HEK293T (cell line): ENCODE results near the gene UQCR11.

Experiments
- CTCF ChIA-PET: fragments of 350-600 bp; formaldehyde crosslinking; extraction: SDS; loops from one replicate; lab custom pipeline; 2021; ENCODE audit warnings: antibody characterized with exemption, inconsistent platforms; lab: Yijun Ruan, JAX
- POLR2A ChIA-PET: fragments of 350-600 bp; formaldehyde crosslinking; extraction: SDS; loops from one replicate; lab custom pipeline; 2020; ENCODE audit warnings: antibody characterized with exemption, inconsistent platforms; lab: Yijun Ruan, JAX
- DNase-seq: peaks from one replicate; pipeline ENCODE4 v3.0.0; 2012; ENCODE audit warnings: mixed read lengths; ENCODE audit errors: extremely low spot score
- ARNT ChIP-seq: fragments of 450-650 bp; IDR thresholded peaks from 2 replicates; pipeline ENCODE4 v1.6.1; 2017; ENCODE audit warnings: mild to moderate bottlenecking
- BHLHE40 ChIP-seq: fragments of 450-650 bp; IDR thresholded peaks from 2 replicates; pipeline ENCODE4 v1.6.1; 2016; ENCODE audit warnings: mild to moderate bottlenecking, moderate library complexity, borderline replicate concordance
- CTBP1 ChIP-seq: fragments of 450-650 bp; IDR thresholded peaks from 2 replicates; pipeline ENCODE4 v1.6.1; 2016; ENCODE audit warnings: borderline replicate concordance
- ELF4 ChIP-seq: fragments of 450-650 bp; IDR thresholded peaks from 2 replicates; pipeline ENCODE4 v1.6.1; 2017; ENCODE audit warnings: antibody characterized with exemption
- FOXA1 ChIP-seq: fragments of 450-650 bp; IDR thresholded peaks from 2 replicates; pipeline ENCODE4 v1.6.1; 2016; ENCODE audit warnings: mild to moderate bottlenecking
- FOXK2 ChIP-seq: fragments of 450-650 bp; IDR thresholded peaks from 2 replicates; pipeline ENCODE4 v1.6.1; 2016; ENCODE audit warnings: mild to moderate bottlenecking
- FOXM1 ChIP-seq: fragments of 450-650 bp; IDR thresholded peaks from 2 replicates; pipeline ENCODE4 v1.6.1; 2017; ENCODE audit warnings: mild to moderate bottlenecking, borderline replicate concordance
- HDGF ChIP-seq: fragments of 450-650 bp; IDR thresholded peaks from 2 replicates; pipeline ENCODE4 v1.6.1; 2017; ENCODE audit warnings: antibody characterized with exemption, borderline replicate concordance
- L3MBTL2 ChIP-seq: fragments of 450-650 bp; conservative IDR thresholded peaks from 2 replicates; pipeline ENCODE4 v1.6.1; 2016; ENCODE audit warnings: mild to moderate bottlenecking
- LEF1 ChIP-seq: fragments of 450-650 bp; IDR thresholded peaks from 2 replicates; pipeline ENCODE4 v1.6.1; 2017; ENCODE audit warnings: mild to moderate bottlenecking, borderline replicate concordance
- NFRKB ChIP-seq: fragments of 450-650 bp; IDR thresholded peaks from 2 replicates; pipeline ENCODE4 v1.6.1; 2016; ENCODE audit warnings: mild to moderate bottlenecking, moderate library complexity
- SP1 ChIP-seq: fragments of 450-650 bp; IDR thresholded peaks from 2 replicates; pipeline ENCODE4 v1.6.1; 2017
- SUZ12 ChIP-seq: fragments of 450-650 bp; IDR thresholded peaks from 2 replicates; pipeline ENCODE4 v1.6.1; 2016; ENCODE audit warnings: mild to moderate bottlenecking
- TARDBP ChIP-seq: fragments of 450-650 bp; IDR thresholded peaks from 2 replicates; pipeline ENCODE4 v1.6.1; 2016
- ZNF384 ChIP-seq: fragments of 450-650 bp; IDR thresholded peaks from 2 replicates; pipeline ENCODE4 v1.6.1; 2016
- TF ChIP-seq, protein P1 (sequence below): fragments of 450-650 bp; IDR thresholded peaks from 2 replicates; pipeline ENCODE4 v1.6.1; 2016

Gene UQCR11

DNA sequence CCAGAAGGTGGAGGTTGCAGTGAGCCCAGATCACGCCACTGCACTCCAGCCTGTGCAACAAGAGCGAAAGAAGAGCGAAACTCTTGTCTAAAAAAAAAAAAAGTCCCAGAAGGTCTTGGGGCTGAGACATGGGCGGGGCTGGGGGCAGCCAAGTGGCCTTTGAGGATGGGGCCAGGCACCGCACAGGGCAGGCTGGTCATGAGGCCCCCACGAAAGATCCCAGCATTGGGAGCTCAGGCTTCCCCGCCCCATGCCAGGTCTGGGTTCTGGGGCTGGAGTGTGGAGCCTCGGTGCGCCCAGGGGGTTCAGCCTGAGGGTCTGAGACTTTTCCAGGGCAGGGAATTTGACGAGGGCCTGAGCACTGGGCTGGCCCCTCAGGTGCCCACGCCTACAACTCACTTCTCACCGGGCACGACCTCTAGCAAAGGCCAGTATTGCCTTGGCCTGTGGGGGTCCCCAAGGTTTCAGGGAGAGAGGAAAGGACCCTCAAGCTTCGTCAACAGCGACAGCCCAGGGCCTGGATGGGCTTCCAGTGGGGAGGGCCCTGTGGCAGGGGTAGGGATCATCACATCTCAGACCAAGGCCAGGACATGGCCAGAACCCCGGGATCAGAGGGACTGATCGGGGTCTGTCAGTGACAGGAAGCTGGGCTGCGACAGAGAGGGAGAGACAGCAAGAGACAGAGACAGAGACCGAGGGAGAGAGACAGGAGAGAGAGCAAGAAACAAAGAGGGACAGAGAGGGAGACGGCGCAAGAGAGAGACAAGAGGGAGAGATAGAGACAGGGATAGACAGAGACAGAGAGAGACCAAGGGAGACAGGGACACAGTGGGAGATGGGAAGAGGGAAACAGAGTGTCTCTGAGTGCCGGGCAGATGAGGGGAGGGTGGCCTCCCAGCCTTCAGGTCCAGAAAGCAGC is 29.7 kb downstream of the UQCR11 start:
- TF ChIP-seq FOXK2: no peak
- no peak for TF ChIP-seq L3MBTL2
- TF ChIP-seq NFRKB: no peak
- TF ChIP-seq ZNF384: no peak
- no peak for TF ChIP-seq TARDBP
- TF ChIP-seq BHLHE40: no peak
- TF ChIP-seq SP1: no peak
- TF ChIP-seq, protein P1, sequence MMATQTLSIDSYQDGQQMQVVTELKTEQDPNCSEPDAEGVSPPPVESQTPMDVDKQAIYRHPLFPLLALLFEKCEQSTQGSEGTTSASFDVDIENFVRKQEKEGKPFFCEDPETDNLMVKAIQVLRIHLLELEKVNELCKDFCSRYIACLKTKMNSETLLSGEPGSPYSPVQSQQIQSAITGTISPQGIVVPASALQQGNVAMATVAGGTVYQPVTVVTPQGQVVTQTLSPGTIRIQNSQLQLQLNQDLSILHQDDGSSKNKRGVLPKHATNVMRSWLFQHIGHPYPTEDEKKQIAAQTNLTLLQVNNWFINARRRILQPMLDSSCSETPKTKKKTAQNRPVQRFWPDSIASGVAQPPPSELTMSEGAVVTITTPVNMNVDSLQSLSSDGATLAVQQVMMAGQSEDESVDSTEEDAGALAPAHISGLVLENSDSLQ: no peak
- TF ChIP-seq ARNT: no peak
- no peak for TF ChIP-seq LEF1
- TF ChIP-seq SUZ12: no peak
- no peak for TF ChIP-seq HDGF
- TF ChIP-seq ELF4: no peak
- TF ChIP-seq FOXM1: no peak
- TF ChIP-seq FOXA1: no peak
- TF ChIP-seq CTBP1: no peak
- ChIA-PET CTCF (no interaction called here), POLR2A (interaction anchor here (0.9 to 5.0 kb wide), 2 partner anchors 12 to 15 kb away, joined by 3 to 19 read pairs; no protein-coding TSS in a partner anchor)
- no peak for DNase-seq

DNA sequence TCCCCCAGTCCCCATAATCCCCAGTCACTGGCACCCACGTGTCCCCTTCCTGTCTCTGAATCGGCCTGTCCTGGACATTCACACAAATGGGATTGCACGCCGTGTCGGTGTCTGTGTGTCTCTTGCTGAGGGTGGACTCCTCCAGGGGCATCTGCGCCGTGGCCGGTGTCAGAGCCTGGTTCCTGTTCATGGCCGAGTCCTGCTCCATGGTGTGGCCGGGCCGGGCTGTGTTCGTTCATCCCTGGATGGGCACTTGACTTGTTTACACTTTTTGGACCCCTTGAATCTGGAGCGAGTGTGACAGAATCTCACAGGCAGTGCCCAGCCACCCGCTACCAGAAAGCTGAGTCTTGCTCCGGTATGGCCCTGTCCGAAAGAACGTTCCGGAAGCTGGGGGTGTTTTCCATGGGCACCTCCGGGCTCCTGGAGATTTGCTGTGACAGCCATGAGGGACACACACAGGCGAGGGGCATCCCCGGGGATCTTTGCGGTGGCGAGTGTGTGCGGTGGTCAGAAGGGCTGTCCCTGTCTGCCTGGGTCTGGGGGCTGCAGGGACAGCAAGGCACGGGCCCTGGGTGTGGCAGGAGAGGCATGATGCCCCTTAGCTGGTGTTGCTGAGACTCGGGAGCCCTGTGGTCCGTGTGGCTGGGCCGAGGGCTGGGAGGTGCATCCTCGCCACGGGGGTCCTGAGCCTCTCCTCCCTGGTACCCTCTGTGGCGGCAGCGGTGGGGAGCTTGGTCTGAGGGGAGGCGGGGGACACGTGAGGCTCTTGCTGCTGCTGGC is 30.7 kb downstream of the UQCR11 start:
- no peak for DNase-seq
- TF ChIP-seq L3MBTL2 (no peak), ZNF384 (no peak), LEF1 (no peak)
- TF ChIP-seq, protein P1: no peak
- POLR2A ChIA-PET: interaction anchor here (5.0 kb wide), 1 partner anchor 16 kb away, joined by 19 read pairs; no protein-coding TSS in a partner anchor
- CTCF ChIA-PET: no interaction called here

DNA sequence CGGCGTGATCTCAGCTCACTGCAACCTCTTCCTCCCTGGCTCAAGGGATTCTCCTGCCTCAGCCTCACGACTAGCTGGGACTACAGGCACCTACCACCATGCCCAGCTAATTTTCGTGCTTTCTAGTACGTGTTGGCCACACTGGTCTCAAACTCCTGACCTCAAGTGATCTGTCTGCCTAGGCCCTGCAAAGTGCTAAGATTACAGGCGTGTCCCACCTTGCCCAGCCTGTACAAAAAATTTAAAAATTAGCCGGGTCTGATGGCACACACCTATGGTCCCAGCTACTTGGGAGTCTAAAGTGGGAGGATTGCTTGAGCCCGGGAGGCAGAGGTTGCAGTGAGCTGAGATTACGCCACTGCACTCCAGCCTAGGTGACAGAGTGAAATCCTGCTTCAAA is 32.5 kb downstream of the UQCR11 start:
- CTCF ChIA-PET: interaction anchor here (0.6 kb wide), 1 partner anchor 141 kb away, joined by 3 read pairs; no protein-coding TSS in a partner anchor
- POLR2A ChIA-PET: interaction anchor here (1.0 to 1.2 kb wide), 2 partner anchors 17 to 18 kb away, joined by 3 to 4 read pairs; no protein-coding TSS in a partner anchor
- TF ChIP-seq HDGF (no peak), ELF4 (no peak)
- DNase-seq: no peak

GRCh38 chr19:1571358-1571757 is 33.9 kb downstream of the UQCR11 start:
- ChIA-PET POLR2A (no interaction called here), CTCF (no interaction called here)
- TF ChIP-seq SUZ12: no peak
- no peak for DNase-seq

DNA sequence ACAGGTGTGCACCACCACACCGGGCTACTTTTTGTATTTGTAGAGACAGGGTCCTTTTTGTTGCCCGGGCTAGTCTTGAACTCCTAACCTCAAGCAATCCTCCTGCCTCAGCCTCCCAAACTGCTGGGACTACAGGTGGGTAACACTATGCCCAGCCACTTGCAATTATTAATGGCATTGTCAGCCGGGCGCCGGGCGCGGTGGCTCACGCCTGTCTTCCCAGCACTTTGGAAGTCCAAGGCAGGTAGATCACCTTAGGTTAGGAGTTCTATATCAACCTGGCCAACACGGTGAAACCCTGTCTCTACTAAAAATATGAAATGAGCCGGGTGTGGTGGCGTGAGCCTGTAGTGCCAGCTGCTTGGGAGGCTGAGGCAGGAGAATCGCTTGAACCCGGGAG is 34.4 kb downstream of the UQCR11 start:
- ChIA-PET CTCF (no interaction called here), POLR2A (interaction anchor here (1.0 kb wide), 1 partner anchor 17 kb away, joined by 3 read pairs; no protein-coding TSS in a partner anchor)
- TF ChIP-seq L3MBTL2: no peak
- TF ChIP-seq SP1: no peak
- TF ChIP-seq FOXK2: no peak
- no peak for TF ChIP-seq HDGF
- TF ChIP-seq TARDBP: no peak
- no peak for TF ChIP-seq LEF1
- TF ChIP-seq FOXA1: no peak
- TF ChIP-seq NFRKB: no peak
- no peak for TF ChIP-seq SUZ12
- no peak for TF ChIP-seq FOXM1
- no peak for TF ChIP-seq CTBP1
- no peak for TF ChIP-seq ELF4
- no peak for TF ChIP-seq BHLHE40
- no peak for DNase-seq

GRCh38 chr19:1569997-1570396 is 35.3 kb downstream of the UQCR11 start:
- CTCF ChIA-PET: interaction anchor here (0.6 kb wide), 1 partner anchor 24 kb away, joined by 3 read pairs; no protein-coding TSS in a partner anchor
- TF ChIP-seq SP1 (no peak), BHLHE40 (no peak), ZNF384 (peak; percentile 39; the same call in 1 of the 2 replicates), TARDBP (peak; percentile 24; the same call in 1 of the 2 replicates), CTBP1 (no peak)

More at GRCh38 chr19:1569997-1570396, 35.3 kb downstream of the UQCR11 start:
- POLR2A ChIA-PET: interaction anchor here (1.0 kb wide), 1 partner anchor 18 kb away, joined by 3 read pairs; no protein-coding TSS in a partner anchor
- DNase-seq: no peak
